ENCODE results near the gene FAM89B.

Gene FAM89B

GRCh38 chr11:65588199-65589054 is 16.1 kb downstream of the FAM89B start:
- no peaks in the 10 kb centered on the region for H3K79me2 ChIP-seq
- no peaks in the 10 kb centered on the region for H3K27me3 ChIP-seq (ENCODE audit: control insufficient read depth, insufficient read depth, low read length)
- H3K36me3 ChIP-seq (ENCODE audit: control insufficient read depth, insufficient read depth, low read length): no peaks in the 10 kb centered on the region
- H2AFZ ChIP-seq: no peak overlapping the region
- H3K9me3 ChIP-seq (ENCODE audit: control insufficient read depth, low read length): no peaks in the 10 kb centered on the region
- H3K4me1 ChIP-seq: no peaks in the 10 kb centered on the region
- H3K4me2 ChIP-seq (ENCODE audit: low read length): no peak overlapping the region
- H3K4me3 ChIP-seq (ENCODE audit: low read depth, low read length): no peak overlapping the region
- H3K9ac ChIP-seq: no peak overlapping the region
- H3K27ac ChIP-seq: no peak overlapping the region
- TF ChIP-seq CTCF (IDR thresholded peaks at IDR 0.05): peak; percentile 47

GRCh38 chr11:65589444-65590239 is 17.3 kb downstream of the FAM89B start:
- H3K9ac ChIP-seq: no peak overlapping the region
- H2AFZ ChIP-seq: no peak overlapping the region
- no peaks in the 10 kb centered on the region for H3K9me3 ChIP-seq (ENCODE audit: control insufficient read depth, low read length)
- H3K27ac ChIP-seq: no peak overlapping the region
- no peaks in the 10 kb centered on the region for H3K27me3 ChIP-seq (ENCODE audit: control insufficient read depth, insufficient read depth, low read length)
- no peaks in the 10 kb centered on the region for H3K36me3 ChIP-seq (ENCODE audit: control insufficient read depth, insufficient read depth, low read length)
- no peak overlapping the region for H3K4me3 ChIP-seq (ENCODE audit: low read depth, low read length)
- H3K79me2 ChIP-seq: no peaks in the 10 kb centered on the region
- H3K4me1 ChIP-seq: no peaks in the 10 kb centered on the region
- no peak for TF ChIP-seq CTCF (IDR thresholded peaks at IDR 0.05)
- H3K4me2 ChIP-seq (ENCODE audit: low read length): no peak overlapping the region

GRCh38 chr11:65590240-65590738 is 18.0 kb downstream of the FAM89B start:
- H3K27ac ChIP-seq: no peak overlapping the region
- no peak overlapping the region for H3K4me2 ChIP-seq (ENCODE audit: low read length)
- H3K4me1 ChIP-seq: no peaks in the 10 kb centered on the region
- H3K27me3 ChIP-seq (ENCODE audit: control insufficient read depth, insufficient read depth, low read length): no peaks in the 10 kb centered on the region
- H3K36me3 ChIP-seq (ENCODE audit: control insufficient read depth, insufficient read depth, low read length): no peaks in the 10 kb centered on the region
- H2AFZ ChIP-seq: no peak overlapping the region
- H3K79me2 ChIP-seq: no peaks in the 10 kb centered on the region
- no peak overlapping the region for H3K9ac ChIP-seq
- no peak overlapping the region for H3K4me3 ChIP-seq (ENCODE audit: low read depth, low read length)
- H3K9me3 ChIP-seq (ENCODE audit: control insufficient read depth, low read length): no peaks in the 10 kb centered on the region
- TF ChIP-seq CTCF (IDR thresholded peaks at IDR 0.05): no peak

GRCh38 chr11:65591939-65592857 is 19.9 kb downstream of the FAM89B start:
- Histone ChIP-seq H3K36me3 (ENCODE audit: control insufficient read depth, insufficient read depth, low read length) (no peaks in the 10 kb centered on the region), H3K79me2 (no peaks in the 10 kb centered on the region), H3K4me2 (ENCODE audit: low read length) (no peak overlapping the region), H3K27ac (no peak overlapping the region), H2AFZ (no peak overlapping the region), H3K9me3 (ENCODE audit: control insufficient read depth, low read length) (no peaks in the 10 kb centered on the region), H3K9ac (no peak overlapping the region), H3K4me1 (no peaks in the 10 kb centered on the region), H3K4me3 (ENCODE audit: low read depth, low read length) (no peak overlapping the region), H3K27me3 (ENCODE audit: control insufficient read depth, insufficient read depth, low read length) (no peaks in the 10 kb centered on the region)
- TF ChIP-seq CTCF (IDR thresholded peaks at IDR 0.05): no peak
